GM10248 (cell line): ENCODE data around the gene VDR.

ENCODE experiments used
- CTCF ChIA-PET: fragments of 300-600 bp; sonication (Branson Sonifier 250); formaldehyde crosslinking; extraction: SDS; loops from one replicate; lab custom pipeline; 2021; ENCODE audit warnings: antibody characterized with exemption; lab: Yijun Ruan, JAX
- POLR2A ChIA-PET: fragments of 350-650 bp; sonication (Branson Sonifier 250); formaldehyde crosslinking; extraction: SDS; loops from one replicate; lab custom pipeline; 2020; ENCODE audit warnings: antibody characterized with exemption; lab: Yijun Ruan, JAX
- DNase-seq: peaks from one replicate; pipeline ENCODE4 v3.0.0; 2012; ENCODE audit errors: extremely low spot score
- TF ChIP-seq, protein P1 (sequence below): IDR thresholded peaks from 2 replicates; pipeline ENCODE4 v1.5.1; 2012; ENCODE audit warnings: mild to moderate bottlenecking, low read depth; ENCODE audit errors: extremely low read depth, missing control alignments, control extremely low read depth

Gene VDR

DNA sequence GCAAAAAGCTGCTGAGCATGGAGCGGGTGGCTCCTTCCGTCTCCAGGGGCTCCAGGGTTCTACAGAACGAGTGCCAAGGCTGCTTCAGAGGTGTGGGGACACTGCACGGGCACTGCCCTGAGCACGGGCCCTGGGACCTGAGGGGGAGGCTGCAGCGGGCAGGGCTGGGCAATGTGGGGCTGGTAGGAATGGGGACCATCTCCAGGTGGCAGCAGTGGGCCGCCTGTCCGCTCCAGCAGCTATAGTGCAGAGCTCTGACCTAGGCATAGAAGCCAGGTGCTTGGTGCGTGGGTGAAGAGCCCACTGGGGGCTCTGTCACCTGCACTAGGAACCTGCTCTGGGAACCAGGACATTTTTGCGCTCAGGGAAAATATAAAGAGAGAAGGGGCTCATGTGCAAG lies 107.4 kb downstream of the VDR start:
- ChIA-PET CTCF (interaction anchor here (0.7 to 35.8 kb wide), 18 partner anchors 9 to 366 kb away, joined by 3 to 1524 read pairs (median 4); partner anchors contain the start of genes ENDOU, RAPGEF3, RPAP3 and TMEM106C), POLR2A (interaction anchor here (1.0 kb wide), 1 partner anchor 41 kb away, joined by 5 read pairs; no protein-coding TSS in a partner anchor)
- DNase-seq: peak; percentile 74
- TF ChIP-seq, protein P1, sequence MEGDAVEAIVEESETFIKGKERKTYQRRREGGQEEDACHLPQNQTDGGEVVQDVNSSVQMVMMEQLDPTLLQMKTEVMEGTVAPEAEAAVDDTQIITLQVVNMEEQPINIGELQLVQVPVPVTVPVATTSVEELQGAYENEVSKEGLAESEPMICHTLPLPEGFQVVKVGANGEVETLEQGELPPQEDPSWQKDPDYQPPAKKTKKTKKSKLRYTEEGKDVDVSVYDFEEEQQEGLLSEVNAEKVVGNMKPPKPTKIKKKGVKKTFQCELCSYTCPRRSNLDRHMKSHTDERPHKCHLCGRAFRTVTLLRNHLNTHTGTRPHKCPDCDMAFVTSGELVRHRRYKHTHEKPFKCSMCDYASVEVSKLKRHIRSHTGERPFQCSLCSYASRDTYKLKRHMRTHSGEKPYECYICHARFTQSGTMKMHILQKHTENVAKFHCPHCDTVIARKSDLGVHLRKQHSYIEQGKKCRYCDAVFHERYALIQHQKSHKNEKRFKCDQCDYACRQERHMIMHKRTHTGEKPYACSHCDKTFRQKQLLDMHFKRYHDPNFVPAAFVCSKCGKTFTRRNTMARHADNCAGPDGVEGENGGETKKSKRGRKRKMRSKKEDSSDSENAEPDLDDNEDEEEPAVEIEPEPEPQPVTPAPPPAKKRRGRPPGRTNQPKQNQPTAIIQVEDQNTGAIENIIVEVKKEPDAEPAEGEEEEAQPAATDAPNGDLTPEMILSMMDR: peak; percentile 57

DNA sequence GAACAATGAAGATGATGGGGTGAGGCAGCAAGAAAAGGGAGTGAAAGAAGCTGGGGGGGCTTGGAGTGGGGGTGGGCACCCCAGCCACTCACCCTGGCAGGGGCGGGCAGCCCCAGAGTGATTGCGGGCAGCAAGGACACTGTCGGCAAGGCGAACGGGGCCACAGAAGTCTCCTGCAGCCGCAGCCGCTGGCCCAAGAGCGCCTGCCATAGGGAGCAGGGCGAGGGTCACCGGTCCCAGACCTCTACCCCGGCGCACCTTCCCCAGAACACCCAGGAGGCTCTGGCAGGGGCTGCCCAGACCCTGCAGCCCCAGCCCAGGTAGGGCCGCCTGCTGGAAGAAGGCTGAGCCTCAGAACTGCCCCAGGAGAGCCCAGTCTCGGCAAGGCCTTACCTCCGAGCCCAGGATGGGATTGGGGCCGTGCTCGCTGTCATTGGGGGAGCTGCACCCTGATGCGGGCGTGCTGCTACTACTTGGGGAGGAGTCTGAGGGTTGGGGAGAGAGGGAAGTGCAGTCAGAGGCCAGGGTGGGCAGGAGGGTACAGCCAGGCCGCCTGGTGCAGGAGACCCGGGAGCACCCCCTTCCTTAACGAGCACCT lies 108.9 kb downstream of the VDR start:
- POLR2A ChIA-PET: no interaction called here
- TF ChIP-seq, protein P1: no peak

DNA sequence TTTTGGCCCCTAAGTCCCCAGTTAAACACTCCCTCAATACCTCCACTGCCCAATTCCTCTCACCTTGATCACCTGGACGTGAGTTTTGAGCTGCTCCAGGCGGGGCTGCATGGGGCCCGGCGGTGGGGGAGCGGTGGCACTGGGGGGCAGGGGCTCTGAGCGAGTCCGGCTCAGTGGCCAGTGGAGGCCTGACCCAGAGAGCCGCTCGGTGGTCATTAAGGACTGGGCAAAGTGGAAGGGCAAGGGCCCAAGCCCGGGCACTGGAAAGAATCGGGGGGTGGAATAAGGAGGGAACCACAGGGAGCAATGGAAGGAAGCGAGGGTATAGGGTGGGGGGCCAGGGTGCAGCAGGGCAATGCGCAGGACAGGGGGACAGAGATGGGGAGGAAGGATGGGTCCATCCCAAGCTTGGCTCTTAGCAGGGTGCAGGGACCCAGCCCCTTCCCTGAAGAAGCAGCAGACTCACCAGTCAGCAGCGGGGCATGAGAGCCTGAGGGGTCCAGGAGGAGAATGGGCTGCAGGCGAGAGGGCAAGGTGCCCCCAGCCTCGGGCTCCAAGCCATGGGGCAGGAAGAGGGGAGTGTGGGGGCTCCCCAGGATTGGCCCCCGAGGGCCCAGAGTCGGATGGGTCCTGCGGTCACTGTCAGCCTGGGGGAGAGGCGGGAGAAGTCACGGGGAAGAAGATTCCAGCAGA lies 109.5 kb downstream of the VDR start:
- no peak for DNase-seq
- TF ChIP-seq, protein P1: no peak
- CTCF ChIA-PET: interaction anchor here (31.1 to 35.8 kb wide), 2 partner anchors 40 to 69 kb away, joined by 685 to 1524 read pairs; partner anchors contain the start of genes ENDOU and RPAP3
- POLR2A ChIA-PET: no interaction called here

More for the DNA sequence above, 108.9 kb downstream of the VDR start:
- CTCF ChIA-PET: interaction anchor here (31.1 to 35.8 kb wide), 2 partner anchors 39 to 69 kb away, joined by 685 to 1524 read pairs; partner anchors contain the start of genes ENDOU and RPAP3
- DNase-seq: no peak

DNA sequence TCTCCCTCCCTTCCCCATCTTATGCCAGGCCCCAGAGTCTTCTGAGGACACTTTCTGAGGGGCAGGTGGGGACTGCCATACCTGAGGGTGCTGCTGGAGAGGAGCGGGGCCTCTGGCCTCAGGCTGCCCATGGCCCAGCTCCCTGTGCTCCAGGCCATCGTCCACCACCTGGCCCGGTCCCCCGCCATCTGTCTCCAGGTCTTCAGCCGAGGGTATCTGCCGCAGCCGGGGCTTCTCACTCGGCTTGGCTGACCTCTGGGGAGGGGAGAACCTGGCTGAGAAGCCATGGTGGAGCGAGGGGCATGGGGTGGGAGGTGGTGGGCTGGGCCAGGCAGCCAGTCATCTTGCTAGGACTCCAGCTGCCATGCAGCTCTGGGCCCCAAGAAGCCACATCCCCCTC lies 110.1 kb downstream of the VDR start:
- DNase-seq: no peak
- TF ChIP-seq, protein P1: no peak
- POLR2A ChIA-PET: no interaction called here
- CTCF ChIA-PET: interaction anchor here (2.7 to 35.8 kb wide), 3 partner anchors 15 to 68 kb away, joined by 14 to 1524 read pairs (median 685); partner anchors contain the start of genes ENDOU and RPAP3

DNA sequence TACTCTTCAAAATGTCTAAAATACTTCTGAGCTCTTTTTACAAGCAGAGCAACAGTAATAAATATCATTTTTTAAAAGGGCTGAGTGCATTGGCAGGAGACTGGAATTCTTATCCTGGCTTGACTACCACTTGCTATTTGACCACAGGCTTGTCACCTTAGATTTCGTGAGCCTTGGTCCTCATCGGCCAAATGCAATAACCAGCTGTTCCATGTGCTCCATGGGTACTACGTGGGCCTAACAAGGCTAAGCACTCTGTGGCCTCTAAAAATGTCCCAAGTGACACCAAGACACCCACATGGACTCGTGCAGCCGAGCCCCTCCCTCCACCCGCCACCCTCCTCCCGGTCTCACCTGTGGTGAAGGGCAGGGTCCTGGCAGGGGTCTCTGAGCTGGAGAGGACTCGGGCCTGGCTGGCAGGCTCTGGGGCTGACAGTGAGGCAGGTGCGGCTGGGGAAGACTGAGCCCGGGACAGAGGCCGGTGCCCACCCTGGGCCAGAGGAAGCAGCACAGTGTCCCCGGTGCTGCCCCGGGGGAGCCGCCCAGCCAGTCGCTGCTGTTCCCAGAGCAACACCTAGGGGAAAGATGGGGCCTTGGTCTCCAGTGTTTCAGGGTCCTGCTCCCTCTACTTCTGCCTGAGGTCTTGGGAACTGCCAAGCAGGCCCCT lies 111.6 kb downstream of the VDR start:
- TF ChIP-seq, protein P1: no peak
- CTCF ChIA-PET: interaction anchor here (1.0 to 35.8 kb wide), 7 partner anchors 9 to 67 kb away, joined by 3 to 1524 read pairs (median 5); partner anchors contain the start of genes ENDOU and RPAP3
- no peak for DNase-seq
- POLR2A ChIA-PET: no interaction called here

DNA sequence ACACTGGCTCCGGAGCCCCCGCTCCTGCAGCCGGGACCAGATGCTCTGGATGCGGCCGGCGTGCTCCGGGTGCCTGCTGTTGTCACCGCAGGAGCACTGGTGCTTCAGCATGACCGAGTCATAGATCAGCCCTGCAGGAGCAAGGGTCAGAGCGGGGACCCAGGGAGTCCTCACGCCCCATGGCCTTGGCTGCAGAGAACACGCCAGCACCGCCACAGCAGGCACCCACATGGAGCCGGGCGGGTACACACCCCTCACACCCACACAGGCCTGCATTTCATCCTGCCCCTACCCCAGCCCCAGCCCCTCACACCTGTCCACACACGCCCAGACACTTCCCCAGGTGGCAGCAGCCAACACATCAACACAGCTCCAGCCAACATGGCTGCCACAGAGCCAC lies 112.9 kb downstream of the VDR start:
- no peak for DNase-seq
- CTCF ChIA-PET: interaction anchor here (0.9 to 35.8 kb wide), 8 partner anchors 10 to 65 kb away, joined by 3 to 1524 read pairs (median 4); partner anchors contain the start of genes ENDOU and RPAP3
- POLR2A ChIA-PET: no interaction called here
- TF ChIP-seq, protein P1: no peak
